Neural progenitor cell (in vitro differentiated cells): ENCODE measurements around the gene GNAZ. TPM values are rescaled to one million over a fixed set of nuclear protein-coding genes. Genes with fewer than 3 reads are reported as not detected.

Experiments
- DNase-seq: peaks from one replicate; pipeline ENCODE4 v3.0.0-alpha.2; 2016; ENCODE audit warnings: low spot score
- H2AFZ ChIP-seq: fragments of 200-600 bp; sonication (generic); replicated peaks from 2 replicates; pipeline ENCODE4 v1.6.1; 2016; ENCODE audit warnings: antibody characterized with exemption
- H3F3A ChIP-seq: fragments of 200-600 bp; sonication (generic); 2 replicates; pipeline ENCODE4 v1.6.1; 2016; ENCODE audit warnings: antibody characterized with exemption, low read depth
- H3K27ac ChIP-seq: fragments of 200-600 bp; sonication (generic); 2 replicates; pipeline ENCODE4 v1.5.1; 2016; ENCODE audit warnings: mild to moderate bottlenecking
- H3K27me3 ChIP-seq: fragments of 200-600 bp; sonication (generic); 2 replicates; pipeline ENCODE4 v1.6.1; 2016; ENCODE audit warnings: mild to moderate bottlenecking, moderate library complexity
- H3K36me3 ChIP-seq: fragments of 200-600 bp; sonication (generic); 2 replicates; pipeline ENCODE4 v1.5.1; 2016
- H3K4me1 ChIP-seq: fragments of 200-600 bp; sonication (generic); 2 replicates; pipeline ENCODE4 v1.6.1; 2016; ENCODE audit warnings: mixed run types
- H3K4me2 ChIP-seq: fragments of 200-600 bp; sonication (generic); 2 replicates; pipeline ENCODE4 v1.6.1; 2016
- H3K4me3 ChIP-seq: fragments of 200-600 bp; sonication (generic); 2 replicates; pipeline ENCODE4 v1.5.1; 2016
- H3K79me2 ChIP-seq: fragments of 200-600 bp; sonication (generic); 2 replicates; pipeline ENCODE4 v1.6.1; 2016; ENCODE audit warnings: low read depth
- H3K9ac ChIP-seq: fragments of 200-600 bp; sonication (generic); 2 replicates; pipeline ENCODE4 v1.6.1; 2016
- H3K9me3 ChIP-seq: fragments of 200-600 bp; sonication (generic); 2 replicates; pipeline ENCODE4 v1.5.1; 2016; ENCODE audit warnings: low read depth
- H4K20me1 ChIP-seq: fragments of 200-600 bp; sonication (generic); 2 replicates; pipeline ENCODE4 v1.6.1; 2016; ENCODE audit warnings: low read depth
- H3K27ac Mint-ChIP-seq: 3 replicates; pipeline ENCODE4 v1.8.0; 2021; ENCODE audit warnings: mixed read lengths
- H3K27me3 Mint-ChIP-seq: 2 replicates; pipeline ENCODE4 v1.8.0; 2022; ENCODE audit warnings: low read depth, mild to moderate bottlenecking, inconsistent platforms, moderate library complexity, mixed read lengths; ENCODE audit not compliant: insufficient read depth
- H3K36me3 Mint-ChIP-seq: 3 replicates; pipeline ENCODE4 v1.8.0; 2021; ENCODE audit warnings: mixed read lengths
- H3K4me1 Mint-ChIP-seq: 3 replicates; pipeline ENCODE4 v1.8.0; 2021; ENCODE audit warnings: mixed read lengths
- H3K4me3 Mint-ChIP-seq: 3 replicates; pipeline ENCODE4 v1.8.0; 2021; ENCODE audit warnings: mild to moderate bottlenecking, moderate library complexity, mixed read lengths
- H3K9me3 Mint-ChIP-seq: 3 replicates; pipeline ENCODE4 v1.8.0; 2020; ENCODE audit warnings: mixed read lengths
- EZH2 ChIP-seq: fragments of 200-600 bp; sonication (generic); IDR thresholded peaks from 2 replicates; pipeline ENCODE4 v1.6.1; 2017; ENCODE audit warnings: antibody characterized with exemption, mild to moderate bottlenecking, moderate library complexity
- EZH2phosphoT487 ChIP-seq: fragments of 200-600 bp; sonication (generic); IDR thresholded peaks from 2 replicates; pipeline ENCODE4 v1.6.1; 2017; ENCODE audit warnings: antibody characterized with exemption
- total RNA-seq: library from RNA; depleted of rRNA; stranded (reverse); fragments of >200 nt; gene quantifications from 2 replicates; pipeline ENCODE4 v1.2.3, GENCODE V29; 2015; ENCODE audit warnings: low replicate concordance
- TF ChIP-seq, protein P1 (sequence below): fragments of 200-600 bp; sonication (generic); IDR thresholded peaks from 2 replicates; pipeline ENCODE4 v1.5.1; 2017; ENCODE audit warnings: antibody characterized with exemption, mild to moderate bottlenecking

The GNAZ gene
- total RNA-seq, 1 donor from 2014 or later = 16.5 TPM

DNA sequence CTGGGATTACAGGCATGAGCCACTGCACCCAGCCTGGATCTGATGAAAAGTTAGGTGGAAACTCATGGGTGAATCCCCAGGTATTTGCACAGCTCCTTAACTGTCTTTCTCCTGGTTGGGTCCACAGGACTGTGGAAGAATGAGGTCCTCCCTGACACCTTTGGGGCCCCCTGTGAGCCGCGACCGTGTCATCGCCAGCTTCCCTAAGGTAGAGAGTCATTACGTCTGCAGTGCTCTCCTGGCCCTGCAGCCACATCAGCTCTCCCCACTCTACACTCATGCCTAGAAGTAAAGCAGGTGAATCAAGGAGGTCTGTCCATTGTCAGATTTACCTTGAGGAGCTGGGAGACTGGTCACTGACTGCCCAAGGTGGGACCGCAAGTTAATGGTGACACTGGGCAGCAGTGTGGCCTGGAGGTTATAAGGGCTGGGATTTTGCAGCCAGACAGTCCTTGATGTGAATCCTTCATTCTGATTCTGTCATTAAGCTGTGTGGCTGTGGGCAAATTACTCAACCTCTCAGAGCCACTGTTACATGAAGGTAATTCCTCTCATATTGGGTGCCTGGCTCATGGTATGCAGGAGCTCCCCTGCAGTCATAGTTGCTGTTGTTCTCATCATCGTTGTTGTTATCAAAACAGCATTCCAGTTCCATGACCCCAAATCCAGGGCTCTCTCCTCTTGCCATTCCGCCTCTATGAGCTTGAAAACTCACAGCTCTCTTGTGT is 76.3 kb downstream of the GNAZ start:
- Histone ChIP-seq H3K9me3 (no peaks in the 10 kb centered on the region), H3K4me2 (no peak overlapping the region), H3K27ac (no peak overlapping the region), H3K4me3 (no peak overlapping the region), H3K36me3 (no peaks in the 10 kb centered on the region), H3F3A (peaks cover 25% of the 10 kb centered on the region), H3K79me2 (no peaks in the 10 kb centered on the region), H3K4me1 (peaks cover 10% of the 10 kb centered on the region), H3K9ac (no peak overlapping the region), H2AFZ (no peak overlapping the region), H4K20me1 (no peaks in the 10 kb centered on the region), H3K27me3 (peaks cover 4% of the 10 kb centered on the region)
- H3K4me1 Mint-ChIP-seq = peaks cover 60% of the 10 kb centered on the region
- peaks cover 17% of the 10 kb centered on the region for H3K36me3 Mint-ChIP-seq
- DNase-seq = no peak
- H3K27me3 Mint-ChIP-seq = peaks cover 3% of the 10 kb centered on the region
- H3K27ac Mint-ChIP-seq = peak overlapping the region; percentile 78
- TF ChIP-seq EZH2 = no peak
- TF ChIP-seq EZH2phosphoT487 = no peak
- TF ChIP-seq, protein P1, sequence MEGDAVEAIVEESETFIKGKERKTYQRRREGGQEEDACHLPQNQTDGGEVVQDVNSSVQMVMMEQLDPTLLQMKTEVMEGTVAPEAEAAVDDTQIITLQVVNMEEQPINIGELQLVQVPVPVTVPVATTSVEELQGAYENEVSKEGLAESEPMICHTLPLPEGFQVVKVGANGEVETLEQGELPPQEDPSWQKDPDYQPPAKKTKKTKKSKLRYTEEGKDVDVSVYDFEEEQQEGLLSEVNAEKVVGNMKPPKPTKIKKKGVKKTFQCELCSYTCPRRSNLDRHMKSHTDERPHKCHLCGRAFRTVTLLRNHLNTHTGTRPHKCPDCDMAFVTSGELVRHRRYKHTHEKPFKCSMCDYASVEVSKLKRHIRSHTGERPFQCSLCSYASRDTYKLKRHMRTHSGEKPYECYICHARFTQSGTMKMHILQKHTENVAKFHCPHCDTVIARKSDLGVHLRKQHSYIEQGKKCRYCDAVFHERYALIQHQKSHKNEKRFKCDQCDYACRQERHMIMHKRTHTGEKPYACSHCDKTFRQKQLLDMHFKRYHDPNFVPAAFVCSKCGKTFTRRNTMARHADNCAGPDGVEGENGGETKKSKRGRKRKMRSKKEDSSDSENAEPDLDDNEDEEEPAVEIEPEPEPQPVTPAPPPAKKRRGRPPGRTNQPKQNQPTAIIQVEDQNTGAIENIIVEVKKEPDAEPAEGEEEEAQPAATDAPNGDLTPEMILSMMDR = no peak
- peak overlapping the region; percentile 90 for H3K4me3 Mint-ChIP-seq
- no peaks in the 10 kb centered on the region for H3K9me3 Mint-ChIP-seq

DNA sequence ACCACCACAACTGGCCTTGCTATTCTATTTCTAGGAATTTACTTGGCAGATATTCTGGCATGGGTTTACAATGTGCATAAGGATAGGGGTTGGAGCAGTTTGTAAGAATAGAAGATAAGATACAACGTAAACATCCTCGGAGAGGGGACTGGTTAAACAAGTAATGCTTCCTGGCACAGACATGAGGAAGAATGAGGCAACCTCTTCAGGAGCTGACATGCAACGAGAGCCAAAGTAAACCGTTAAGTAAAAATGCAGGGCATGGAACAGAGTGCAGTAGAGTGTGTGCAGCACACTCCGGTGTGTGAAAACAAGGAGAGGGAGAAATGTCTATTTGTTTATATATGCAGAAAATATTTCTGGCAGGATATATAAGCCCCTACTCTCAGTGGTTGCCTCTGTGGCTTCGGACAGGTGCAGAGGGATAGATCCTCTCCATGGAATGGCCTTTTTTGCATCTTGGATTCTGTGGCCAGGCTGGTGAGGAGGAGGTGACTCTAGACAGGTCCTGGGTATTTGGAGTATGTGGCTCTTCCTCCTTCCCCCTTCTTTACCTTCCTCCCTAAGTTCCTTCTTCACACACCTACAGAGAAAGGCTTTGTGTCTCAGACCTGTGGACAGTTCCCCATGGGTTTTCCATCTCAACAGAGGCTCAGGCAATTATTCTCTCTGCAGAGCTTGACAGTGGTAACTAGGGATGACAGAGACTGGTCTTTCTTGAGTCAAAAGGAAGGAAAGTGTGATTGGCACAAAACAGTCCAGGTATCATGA is 77.5 kb downstream of the GNAZ start:
- H3K79me2 ChIP-seq = no peaks in the 10 kb centered on the region
- Mint-ChIP-seq H3K27ac (no peak overlapping the region), H3K4me3 (peak overlapping the region; percentile 3), H3K9me3 (no peaks in the 10 kb centered on the region), H3K4me1 (peaks cover 50% of the 10 kb centered on the region), H3K36me3 (peaks cover 18% of the 10 kb centered on the region), H3K27me3 (peaks cover 5% of the 10 kb centered on the region)
- H3K27ac ChIP-seq = no peak overlapping the region
- no peak overlapping the region for H2AFZ ChIP-seq
- H4K20me1 ChIP-seq = no peaks in the 10 kb centered on the region
- H3K9me3 ChIP-seq = no peaks in the 10 kb centered on the region
- no peaks in the 10 kb centered on the region for H3K36me3 ChIP-seq
- H3K27me3 ChIP-seq = peaks cover 4% of the 10 kb centered on the region
- H3K4me2 ChIP-seq = no peak overlapping the region
- H3F3A ChIP-seq = peaks cover 18% of the 10 kb centered on the region
- no peak for DNase-seq
- no peak for TF ChIP-seq EZH2
- TF ChIP-seq, protein P1 = no peak
- TF ChIP-seq EZH2phosphoT487 = no peak
- no peak overlapping the region for H3K4me3 ChIP-seq
- H3K9ac ChIP-seq = no peak overlapping the region
- H3K4me1 ChIP-seq = peaks cover 7% of the 10 kb centered on the region

DNA sequence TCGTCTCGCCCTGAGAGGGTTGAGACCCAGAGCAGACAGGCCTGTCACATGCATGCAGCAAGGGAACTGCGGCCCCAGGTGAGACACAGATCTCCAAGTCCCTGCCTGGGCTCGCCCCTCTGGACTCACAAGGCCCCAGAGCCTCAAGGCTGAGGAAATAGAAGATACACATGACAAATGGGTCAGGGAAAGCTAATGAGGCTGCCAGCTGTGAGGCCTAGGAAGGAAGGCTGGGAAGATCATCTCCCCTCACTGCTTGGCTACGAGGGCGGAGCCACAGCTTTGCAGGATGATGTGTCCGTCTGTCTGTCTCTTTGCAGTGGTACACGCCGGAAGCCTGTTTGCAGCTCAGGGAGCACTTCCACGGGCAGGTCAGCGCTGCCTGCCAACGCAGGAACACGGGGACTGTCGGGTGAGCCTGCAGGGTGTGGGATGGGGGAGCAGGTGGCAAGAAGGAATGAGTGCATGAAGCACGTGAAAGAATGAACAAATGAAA is 79.5 kb downstream of the GNAZ start:
- H3K9me3 ChIP-seq = no peaks in the 10 kb centered on the region
- H3K79me2 ChIP-seq = no peaks in the 10 kb centered on the region
- TF ChIP-seq, protein P1 = no peak
- TF ChIP-seq EZH2phosphoT487 (no peak), EZH2 (no peak)
- Mint-ChIP-seq H3K9me3 (no peaks in the 10 kb centered on the region), H3K4me1 (peaks cover 38% of the 10 kb centered on the region), H3K27ac (no peak overlapping the region), H3K27me3 (peaks cover 3% of the 10 kb centered on the region), H3K4me3 (peak overlapping the region; percentile 43), H3K36me3 (peaks cover 23% of the 10 kb centered on the region)
- H3K4me1 ChIP-seq = peaks cover 13% of the 10 kb centered on the region
- no peak overlapping the region for H3K4me3 ChIP-seq
- peaks cover 7% of the 10 kb centered on the region for H3F3A ChIP-seq
- peaks cover under 1% of the 10 kb centered on the region for H3K27me3 ChIP-seq
- H2AFZ ChIP-seq = no peak overlapping the region
- no peak overlapping the region for H3K27ac ChIP-seq
- H3K36me3 ChIP-seq = no peaks in the 10 kb centered on the region
- no peak overlapping the region for H3K9ac ChIP-seq
- no peak overlapping the region for H3K4me2 ChIP-seq
- DNase-seq = no peak
- H4K20me1 ChIP-seq = no peaks in the 10 kb centered on the region
